K562 (cell line): ENCODE results near the gene HMCN1. TPM values are rescaled to one million over a fixed set of nuclear protein-coding genes. Genes with fewer than 3 reads are reported as not detected.

Source experiments
- ATAC-seq: fragments of 200-7000 bp; cut with Tn5 transposase; 3 replicates; pipeline ENCODE4 v1.9.1; 2020; ENCODE audit warnings: moderate library complexity
- BruUV-seq: library from RNA; stranded (reverse); fragments of 400-500 nt; replicated peaks from 2 replicates; lab custom pipeline; 2021; lab: Mats Ljungman, UMichigan
- CTCF ChIA-PET: fragments of 300-600 bp; formaldehyde crosslinking; extraction: SDS; loops from one replicate; lab custom pipeline; 2021; ENCODE audit warnings: low intra/inter-chr PET ratio; lab: Yijun Ruan, JAX
- POLR2A ChIA-PET: fragments of 300-600, 350-650 bp; sonication (Branson Sonifier 250); formaldehyde crosslinking; extraction: SDS; loops from one replicate; lab custom pipeline; 2021; ENCODE audit warnings: antibody characterized with exemption, inconsistent platforms; lab: Yijun Ruan, JAX
- DNase-seq, 4 experiments: peaks; one replicate each; pipeline versions ENCODE4 v3.0.0 to v3.0.0-alpha.2; 2011 to 2018; ENCODE audit warnings: low spot score in 3 of 4, mixed read lengths in 3 of 4; ENCODE audit errors: extremely low read depth in 1 of 4
- FAIRE-seq: peaks from 2 replicates; lab custom pipeline; 2011; peaks lifted over from hg19 to GRCh38; lab: Jason Lieb, UNC
- H2AFZ ChIP-seq: 2 replicates; pipeline ENCODE4 v1.6.0; 2011; ENCODE audit warnings: low read depth, low read length, control low read depth, inconsistent platforms
- H3K27ac ChIP-seq: fragments of 200-600 bp; 3 replicates; pipeline ENCODE4 v1.8.0; 2011; ENCODE audit warnings: low read depth, mild to moderate bottlenecking, control low read depth, inconsistent platforms, low read length, moderate library complexity, mixed read lengths; ENCODE audit errors: extremely low read depth
- H3K27me3 ChIP-seq, 2 experiments: fragments of 300-600 bp in 1 of 2; 2 replicates in 1 of 2; 3 replicates in 1 of 2; pipeline versions ENCODE4 v1.6.0 to v1.8.0; 2011; ENCODE audit warnings: inconsistent platforms in 2 of 2, low read length in 2 of 2, mild to moderate bottlenecking in 1 of 2, mixed read lengths in 1 of 2, moderate library complexity in 1 of 2; ENCODE audit not compliant: control insufficient read depth in 2 of 2, insufficient read depth in 2 of 2
- H3K36me3 ChIP-seq: fragments of 300-600 bp; 3 replicates; pipeline ENCODE4 v1.8.0; 2011; ENCODE audit warnings: mild to moderate bottlenecking, low read length, inconsistent platforms; ENCODE audit not compliant: control insufficient read depth, insufficient read depth
- H3K4me1 ChIP-seq, 2 experiments: fragments of 200-600 bp in 1 of 2; replicated peaks in 1 of 2; 2 replicates in 1 of 2; 3 replicates in 1 of 2; pipeline versions ENCODE4 v1.5.1 to v1.8.0; 2011; ENCODE audit warnings: inconsistent platforms in 2 of 2, low read length in 2 of 2, mild to moderate bottlenecking in 1 of 2, mixed read lengths in 1 of 2, moderate library complexity in 1 of 2; ENCODE audit not compliant: control insufficient read depth in 2 of 2, insufficient read depth in 2 of 2
- H3K4me2 ChIP-seq: 2 replicates; pipeline ENCODE4 v1.6.1; 2011; ENCODE audit warnings: low read length, control low read depth, inconsistent platforms, mixed read lengths; ENCODE audit not compliant: insufficient read depth
- H3K4me3 ChIP-seq: fragments of 200-600 bp; sonication (generic), shearing (Covaris generic); 2 replicates; pipeline ENCODE4 v1.5.1; 2016; ENCODE audit warnings: control low read depth, inconsistent platforms
- H3K79me2 ChIP-seq: fragments of 200-600 bp; 3 replicates; pipeline ENCODE4 v1.8.0; 2011; ENCODE audit warnings: low read length, inconsistent platforms; ENCODE audit not compliant: control insufficient read depth, insufficient read depth
- H3K9ac ChIP-seq, 2 experiments: 2 replicates each; pipeline versions ENCODE4 v1.6.0 to v1.6.1; 2011; ENCODE audit warnings: low read depth in 2 of 2, low read length in 2 of 2, control low read depth in 1 of 2, inconsistent platforms in 1 of 2, mild to moderate bottlenecking in 1 of 2, mixed read lengths in 1 of 2; ENCODE audit not compliant: insufficient read depth in 1 of 2
- H3K9me1 ChIP-seq: one replicate; pipeline ENCODE4 v1.6.0; 2011; ENCODE audit warnings: inconsistent platforms, mild to moderate bottlenecking, low read length, moderate library complexity; ENCODE audit not compliant: control insufficient read depth, insufficient read depth
- H3K9me3 ChIP-seq: replicated peaks from 2 replicates; pipeline ENCODE4 v1.5.1; 2011; ENCODE audit warnings: low read depth, low read length, inconsistent platforms; ENCODE audit not compliant: control insufficient read depth, insufficient read depth
- H4K20me1 ChIP-seq: replicated peaks from 2 replicates; pipeline ENCODE4 v1.6.1; 2011; ENCODE audit warnings: low read length, inconsistent platforms, mixed read lengths; ENCODE audit not compliant: control insufficient read depth, insufficient read depth
- PHB ChIP-seq: fragments of 250-450 bp; sonication (Bioruptor Pico); IDR thresholded peaks from 2 replicates; pipeline ENCODE4 v1.5.0; 2021
- WGBS: fragments of 100-300 bp; shearing (Covaris generic); methylation state at CpG from one replicate; pipeline ENCODE4 v1.1.6; 2016; ENCODE audit warnings: low coverage, mixed read lengths; ENCODE audit not compliant: insufficient coverage; ENCODE audit errors: missing lambda C conversion rate; 5-methylcytosine and 5-hydroxymethylcytosine counted together
- in situ Hi-C: fragments of 300-500 bp; cut with MboI; formaldehyde crosslinking; loops from 4 replicates; pipeline ENCODE4 v1.15.0; 2018; ENCODE audit warnings: inconsistent platforms, mixed read lengths
- intact Hi-C: fragments of 100-400 bp; cut with micrococcal nuclease; formaldehyde crosslinking; loops from 2 replicates; pipeline ENCODE4 v1.14.2; 2022
- polyA plus RNA-seq, 8 experiments: library from polyadenylated mRNA; depleted of rRNA in 4 of 8; stranded (reverse) in 5 of 8; unstranded in 3 of 8; fragments of >200 nt; fragmentation: Nextera tagmentation in 2 of 8; fragmentation: Illumina TruSeq in 1 of 8; extraction: Ambion mirVana in 2 of 8; extraction: Trizol in 1 of 8; gene quantifications; 2 replicates each; pipeline versions ENCODE4 v1.2.1 to v1.2.3, GENCODE V29; 2011 to 2014; ENCODE audit warnings: inconsistent platforms in 1 of 8, missing spikeins in 1 of 8
- total RNA-seq, 7 experiments: library from RNA; depleted of rRNA in 6 of 7; stranded (reverse); fragments of >200 nt in 6 of 7; fragmentation: Illumina TruSeq in 2 of 7; extraction: Trizol in 2 of 7; gene quantifications; 2 replicates each; pipeline versions ENCODE4 v1.2.1 to v1.2.3, GENCODE V29; 2011 to 2021; ENCODE audit warnings: low replicate concordance in 1 of 7
- TF ChIP-seq, protein P1 (sequence below): sonication (generic); formaldehyde crosslinking; IDR thresholded peaks from 2 replicates; pipeline ENCODE4 v1.8.0; 2022; ENCODE audit warnings: mild to moderate bottlenecking, missing genetic modification reagents

Gene HMCN1
- total and polyA plus RNA-seq, 9 of the 15 experiments (the other 6 are each of a cell fraction or from before 2014, with no cell fraction given): 0.07 to 0.36 (median 0.21) TPM

DNA sequence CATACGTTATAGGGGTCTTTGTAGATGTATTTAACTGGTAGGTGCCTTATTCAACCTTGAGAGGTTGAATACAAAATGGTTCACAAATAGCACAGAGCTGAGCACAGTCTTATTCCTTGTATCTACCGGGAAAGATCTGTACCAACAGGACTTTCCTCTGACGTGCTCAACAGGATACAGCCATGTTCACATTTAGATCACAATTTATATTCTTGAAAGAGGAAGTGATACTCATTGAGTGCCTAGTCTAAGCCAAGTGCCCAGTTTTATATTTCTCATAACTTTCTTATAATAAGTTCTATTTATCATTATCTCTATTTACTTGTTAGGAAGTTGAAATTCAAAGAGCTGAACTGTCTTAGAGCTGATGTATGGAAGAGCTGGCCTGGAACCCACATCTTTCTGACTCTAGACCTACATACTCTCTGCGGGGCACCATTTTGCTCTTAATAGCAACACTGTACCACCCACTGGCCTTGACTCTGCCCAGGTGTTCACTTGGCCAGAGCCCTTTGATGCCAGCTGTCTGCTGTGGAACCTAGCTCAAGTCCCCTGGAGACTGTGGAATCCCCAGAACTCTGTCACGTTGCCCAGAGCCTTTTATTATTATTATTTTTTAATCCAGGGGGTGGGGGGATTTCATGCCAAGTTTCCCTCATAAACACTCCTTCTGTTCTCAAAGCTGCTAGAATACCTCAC is 484.6 kb downstream of the HMCN1 start:
- no TSS peak for BruUV-seq
- no peaks in the 10 kb centered on the region for H3K36me3 ChIP-seq
- H3K27ac ChIP-seq: no peak overlapping the region
- no peak overlapping the region for H2AFZ ChIP-seq
- H3K9me3 ChIP-seq: no peaks in the 10 kb centered on the region
- H3K9ac ChIP-seq: no peak overlapping the region
- H3K79me2 ChIP-seq: no peaks in the 10 kb centered on the region
- intact Hi-C loops: loop anchor here (10.0 kb wide), 1 partner anchor 564 kb away; no protein-coding TSS in a partner anchor
- CTCF ChIA-PET: interaction anchor here (0.6 kb wide), 1 partner anchor 953 kb away, joined by 3 read pairs; no protein-coding TSS in a partner anchor
- ATAC-seq: no peak
- no peaks in the 10 kb centered on the region for H4K20me1 ChIP-seq
- H3K9me1 ChIP-seq: no peaks in the 10 kb centered on the region
- DNase-seq: no peak
- 5% methylated on average over 5 of the region's 5 CpGs for WGBS
- TF ChIP-seq PHB: no peak
- TF ChIP-seq, protein P1, sequence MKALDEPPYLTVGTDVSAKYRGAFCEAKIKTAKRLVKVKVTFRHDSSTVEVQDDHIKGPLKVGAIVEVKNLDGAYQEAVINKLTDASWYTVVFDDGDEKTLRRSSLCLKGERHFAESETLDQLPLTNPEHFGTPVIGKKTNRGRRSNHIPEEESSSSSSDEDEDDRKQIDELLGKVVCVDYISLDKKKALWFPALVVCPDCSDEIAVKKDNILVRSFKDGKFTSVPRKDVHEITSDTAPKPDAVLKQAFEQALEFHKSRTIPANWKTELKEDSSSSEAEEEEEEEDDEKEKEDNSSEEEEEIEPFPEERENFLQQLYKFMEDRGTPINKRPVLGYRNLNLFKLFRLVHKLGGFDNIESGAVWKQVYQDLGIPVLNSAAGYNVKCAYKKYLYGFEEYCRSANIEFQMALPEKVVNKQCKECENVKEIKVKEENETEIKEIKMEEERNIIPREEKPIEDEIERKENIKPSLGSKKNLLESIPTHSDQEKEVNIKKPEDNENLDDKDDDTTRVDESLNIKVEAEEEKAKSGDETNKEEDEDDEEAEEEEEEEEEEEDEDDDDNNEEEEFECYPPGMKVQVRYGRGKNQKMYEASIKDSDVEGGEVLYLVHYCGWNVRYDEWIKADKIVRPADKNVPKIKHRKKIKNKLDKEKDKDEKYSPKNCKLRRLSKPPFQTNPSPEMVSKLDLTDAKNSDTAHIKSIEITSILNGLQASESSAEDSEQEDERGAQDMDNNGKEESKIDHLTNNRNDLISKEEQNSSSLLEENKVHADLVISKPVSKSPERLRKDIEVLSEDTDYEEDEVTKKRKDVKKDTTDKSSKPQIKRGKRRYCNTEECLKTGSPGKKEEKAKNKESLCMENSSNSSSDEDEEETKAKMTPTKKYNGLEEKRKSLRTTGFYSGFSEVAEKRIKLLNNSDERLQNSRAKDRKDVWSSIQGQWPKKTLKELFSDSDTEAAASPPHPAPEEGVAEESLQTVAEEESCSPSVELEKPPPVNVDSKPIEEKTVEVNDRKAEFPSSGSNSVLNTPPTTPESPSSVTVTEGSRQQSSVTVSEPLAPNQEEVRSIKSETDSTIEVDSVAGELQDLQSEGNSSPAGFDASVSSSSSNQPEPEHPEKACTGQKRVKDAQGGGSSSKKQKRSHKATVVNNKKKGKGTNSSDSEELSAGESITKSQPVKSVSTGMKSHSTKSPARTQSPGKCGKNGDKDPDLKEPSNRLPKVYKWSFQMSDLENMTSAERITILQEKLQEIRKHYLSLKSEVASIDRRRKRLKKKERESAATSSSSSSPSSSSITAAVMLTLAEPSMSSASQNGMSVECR (CRISPR knock-in tag): no peak
- POLR2A ChIA-PET: interaction anchor here (0.7 kb wide), 1 partner anchor 523 kb away, joined by 3 read pairs; no protein-coding TSS in a partner anchor
- in situ Hi-C loops: loop anchor here (25.0 kb wide), 1 partner anchor 407 kb away; no protein-coding TSS in a partner anchor
- no peaks in the 10 kb centered on the region for H3K27me3 ChIP-seq
- no peak for FAIRE-seq
- no peak overlapping the region for H3K4me2 ChIP-seq
- no peak overlapping the region for H3K4me3 ChIP-seq
- no peaks in the 10 kb centered on the region; a peak in 1 of 5 replicates for H3K4me1 ChIP-seq
